Measurements from ENCODE around the gene RAB11FIP4. TPM values are rescaled to one million over a fixed set of nuclear protein-coding genes. Genes with fewer than 3 reads are reported as not detected.

RAB11FIP4 gene
- polyA plus RNA-seq, 1 of the 3 experiments (the other 2 are of a cell fraction), result 9.4 TPM

- TF ChIP-seq USF2 (IDR thresholded peaks at IDR 0.05; ENCODE audit: borderline replicate concordance, low read depth, low read length) (no peak), CTCF (IDR thresholded peaks at IDR 0.05) (no peak)
Measured at GRCh38 chr17:31387438-31387837, 4.0 kb upstream of the RAB11FIP4 start (continued).

GRCh38 chr17:31388351-31388750 is 3.1 kb upstream of the RAB11FIP4 start:
- Histone ChIP-seq H3K9me2 (no peaks in the 10 kb centered on the region), H3F3A (replicated peaks; ENCODE audit: insufficient read depth) (peaks cover 13% of the 10 kb centered on the region), H3K9me3 (no peaks in the 10 kb centered on the region), H2AFZ (ENCODE audit: low read depth) (no peak overlapping the region), H3K9ac (no peak overlapping the region), H3K79me2 (ENCODE audit: insufficient read depth) (no peaks in the 10 kb centered on the region), H3K27me3 (ENCODE audit: insufficient read depth) (no peaks in the 10 kb centered on the region), H3K4me1 (ENCODE audit: control insufficient read depth in 1 of 2, insufficient read depth in 2 of 2, low read depth in 1 of 2, low read length in 1 of 2) (peaks cover 0 to 24% of the 10 kb centered on the region in 2 experiments; a peak in 1 of 4 replicates), H3K36me3 (replicated peaks in 1 of 2; ENCODE audit: control insufficient read depth in 1 of 2, insufficient read depth in 2 of 2, low read length in 1 of 2) (no peaks in the 10 kb centered on the region), H4K20me1 (ENCODE audit: insufficient read depth) (no peaks in the 10 kb centered on the region), H3K27ac (ENCODE audit: low read depth in 2 of 2, low read length in 1 of 2) (no peak overlapping the region), H3K4me3 (ENCODE audit: low read depth in 2 of 2, low read length in 1 of 2) (no peak overlapping the region), H3K4me2 (no peak overlapping the region)
- CTCF ChIA-PET, result interaction anchor here (1.1 to 6.7 kb wide), 15 partner anchors 9 to 453 kb away, joined by 3 to 127 read pairs (median 10); no protein-coding TSS in a partner anchor
- no peak for TF ChIP-seq MEF2A (IDR thresholded peaks at IDR 0.05; ENCODE audit: borderline replicate concordance, low read depth)
- no peak for TF ChIP-seq POLR2AphosphoS5 (IDR thresholded peaks at IDR 0.05; ENCODE audit: low read depth, low read length)
- no peak for TF ChIP-seq CTCF (IDR thresholded peaks at IDR 0.05)
- TF ChIP-seq JUND (IDR thresholded peaks at IDR 0.05), result no peak
- no peak for TF ChIP-seq PBX3 (IDR thresholded peaks at IDR 0.05)
- no peak for DNase-seq
- POLR2A ChIA-PET, result no interaction called here
- 82% methylated on average over 2 of the region's 2 CpGs for WGBS (ENCODE audit: low lambda C conversion rate)
